Large intestine (tissue), 3 donors: ENCODE results near the gene HS6ST1. TPM values are rescaled to one million over a fixed set of nuclear protein-coding genes. Genes with fewer than 3 reads are reported as not detected.
"Not testable (repeated sequence)": the region's sequence is repeated elsewhere in the genome, so short reads cannot be mapped to it uniquely, and the experiment has no call there.

Source experiments
- DNase-seq, 2 donors: peaks; one replicate each; pipeline versions ENCODE4 v3.0.0 to v3.0.0-alpha.2; 2013
- H3K27ac ChIP-seq: one replicate; pipeline ENCODE4 v1.5.1; 2013; ENCODE audit warnings: low read length
- H3K27me3 ChIP-seq: 2 replicates; pipeline ENCODE4 v1.6.1; 2013; ENCODE audit warnings: low read length; ENCODE audit not compliant: control insufficient read depth, insufficient read depth
- H3K36me3 ChIP-seq: 2 replicates; pipeline ENCODE4 v1.6.1; 2013; ENCODE audit warnings: low read length; ENCODE audit not compliant: control insufficient read depth, insufficient read depth
- H3K4me1 ChIP-seq: one replicate; pipeline ENCODE4 v1.6.1; 2013; ENCODE audit warnings: low read length; ENCODE audit not compliant: control insufficient read depth, insufficient read depth
- H3K4me3 ChIP-seq: one replicate; pipeline ENCODE4 v1.5.1; 2013; ENCODE audit warnings: low read length
- H3K9me3 ChIP-seq: one replicate; pipeline ENCODE4 v1.6.1; 2013; ENCODE audit warnings: mild to moderate bottlenecking, low read depth, low read length, moderate library complexity; ENCODE audit not compliant: control insufficient read depth
- WGBS: methylation state at CpG from one replicate; pipeline ENCODE4 v1.1.5; 2013; ENCODE audit warnings: low lambda C conversion rate; ENCODE audit not compliant: insufficient coverage; 5-methylcytosine and 5-hydroxymethylcytosine counted together
- polyA plus RNA-seq: library from polyadenylated mRNA; unstranded; fragments of 120-200 nt; gene quantifications from one replicate; pipeline ENCODE4 v1.2.1, GENCODE V29; 2013

Gene HS6ST1
- polyA plus RNA-seq, 1 donor = 22.4 TPM

- Histone ChIP-seq H3K4me3 (no peak overlapping the region), H3K27me3 (no peaks in the 10 kb centered on the region), H3K9me3 (peaks cover 5% of the 10 kb centered on the region), H3K27ac (no peak overlapping the region), H3K4me1 (no peaks in the 10 kb centered on the region), H3K36me3 (peaks cover 19% of the 10 kb centered on the region)
- WGBS = no CpG with 5 or more reads among the region's 21 CpGs
- DNase-seq = no peak
These were observed 46.6 kb downstream of the HS6ST1 start for GRCh38 chr2:128271911-128272600.

- Histone ChIP-seq H3K27ac (no peak overlapping the region), H3K4me1 (no peaks in the 10 kb centered on the region), H3K4me3 (no peak overlapping the region), H3K36me3 (peaks cover 19% of the 10 kb centered on the region), H3K27me3 (no peaks in the 10 kb centered on the region), H3K9me3 (peaks cover 5% of the 10 kb centered on the region)
- WGBS = no CpG with 5 or more reads among the region's 12 CpGs
- no peak for DNase-seq
These were observed 47.1 kb downstream of the HS6ST1 start for GRCh38 chr2:128271597-128271910.

GRCh38 chr2:128270672-128271596, 47.7 kb downstream of the HS6ST1 start:
- H3K27ac ChIP-seq = no peak overlapping the region
- H3K36me3 ChIP-seq = peaks cover 19% of the 10 kb centered on the region
- no peak overlapping the region for H3K4me3 ChIP-seq
- DNase-seq = no peak
- WGBS = no CpG with 5 or more reads among the region's 18 CpGs
- peaks cover 5% of the 10 kb centered on the region for H3K9me3 ChIP-seq
- H3K27me3 ChIP-seq = no peaks in the 10 kb centered on the region
- no peaks in the 10 kb centered on the region for H3K4me1 ChIP-seq

GRCh38 chr2:128269990-128270671, 48.5 kb downstream of the HS6ST1 start:
- no peak overlapping the region for H3K27ac ChIP-seq
- WGBS = no CpG with 5 or more reads among the region's 16 CpGs
- no peak overlapping the region for H3K4me3 ChIP-seq
- H3K9me3 ChIP-seq = peaks cover 5% of the 10 kb centered on the region
- no peaks in the 10 kb centered on the region for H3K4me1 ChIP-seq
- H3K27me3 ChIP-seq = no peaks in the 10 kb centered on the region
- peaks cover 15% of the 10 kb centered on the region for H3K36me3 ChIP-seq
- DNase-seq = no peak

- Histone ChIP-seq H3K4me1 (no peaks in the 10 kb centered on the region), H3K27me3 (no peaks in the 10 kb centered on the region), H3K36me3 (peaks cover 11% of the 10 kb centered on the region), H3K27ac (no peak overlapping the region), H3K4me3 (no peak overlapping the region), H3K9me3 (no peaks in the 10 kb centered on the region)
- no peak for DNase-seq
- 90% methylated on average over 2 of the region's 27 CpGs for WGBS
These were observed 49.3 kb downstream of the HS6ST1 start for GRCh38 chr2:128269063-128269989.

- H3K9me3 ChIP-seq, H3K4me1 ChIP-seq, H3K36me3 ChIP-seq, H3K27me3 ChIP-seq, H3K27ac ChIP-seq, H3K4me3 ChIP-seq, DNase-seq: not testable (repeated sequence)
- no CpG with 5 or more reads among the region's 23 CpGs for WGBS
These were observed 50.1 kb downstream of the HS6ST1 start for GRCh38 chr2:128268611-128269010.

- whole genome bisulfite sequencing = no CpG with 5 or more reads among the region's 38 CpGs
- H3K27me3 ChIP-seq, H3K9me3 ChIP-seq, DNase-seq, H3K36me3 ChIP-seq, H3K4me1 ChIP-seq, H3K4me3 ChIP-seq, H3K27ac ChIP-seq: not testable (repeated sequence)
These were observed 50.5 kb downstream of the HS6ST1 start for GRCh38 chr2:128268145-128268544.

GRCh38 chr2:128267649-128268048, 51.0 kb downstream of the HS6ST1 start:
- H3K36me3 ChIP-seq, H3K4me1 ChIP-seq, H3K4me3 ChIP-seq, H3K27me3 ChIP-seq, H3K27ac ChIP-seq, H3K9me3 ChIP-seq, DNase-seq: not testable (repeated sequence)
- no CpG with 5 or more reads among the region's 11 CpGs for WGBS

- H3K9me3 ChIP-seq, H3K27me3 ChIP-seq, H3K27ac ChIP-seq, H3K4me3 ChIP-seq, DNase-seq, H3K36me3 ChIP-seq, H3K4me1 ChIP-seq: not testable (repeated sequence)
- no CpG with 5 or more reads among the region's 9 CpGs for WGBS
These were observed 51.5 kb downstream of the HS6ST1 start for GRCh38 chr2:128267197-128267596.

GRCh38 chr2:128266463-128266862, 52.2 kb downstream of the HS6ST1 start:
- no CpG with 5 or more reads among the region's 8 CpGs for WGBS

More at GRCh38 chr2:128266463-128266862, 52.2 kb downstream of the HS6ST1 start:
- H3K4me1 ChIP-seq, DNase-seq, H3K9me3 ChIP-seq, H3K4me3 ChIP-seq, H3K36me3 ChIP-seq, H3K27ac ChIP-seq, H3K27me3 ChIP-seq: not testable (repeated sequence)
